Adrenal gland (tissue), 12 donors: ENCODE measurements around the gene CAMTA1. TPM values are rescaled to one million over a fixed set of nuclear protein-coding genes. Genes with fewer than 3 reads are reported as not detected.

Source experiments
- DNase-seq, 7 donors: peaks; one replicate each; pipeline ENCODE4 v3.0.0-alpha.2; 2019 to 2020
- H3K27ac ChIP-seq, 5 donors: fragments of 200-600 bp; sonication (generic) in 4 of 5; 1 replicate in 3 of 5; 2 replicates in 2 of 5; pipeline versions ENCODE4 v1.5.1 to v1.8.0; 2016 to 2020; ENCODE audit warnings: mild to moderate bottlenecking in 1 of 5
- H3K27me3 ChIP-seq: fragments of 200-600 bp; 2 replicates; pipeline ENCODE4 v1.8.0; 2021
- H3K36me3 ChIP-seq, 2 donors: fragments of 200-600 bp; replicated peaks in 1 of 2; 1 replicate in 1 of 2; 2 replicates in 1 of 2; pipeline versions ENCODE4 v1.5.1 to v1.8.0; 2018 to 2022
- H3K4me1 ChIP-seq, 2 donors: fragments of 200-600 bp; replicated peaks in 1 of 2; 1 replicate in 1 of 2; 2 replicates in 1 of 2; pipeline versions ENCODE4 v1.5.1 to v1.8.0; 2018 to 2021
- H3K4me3 ChIP-seq, 4 donors: fragments of 200-600 bp; sonication (generic) in 3 of 4; one replicate each; pipeline ENCODE4 v1.5.1; 2016 to 2018
- H3K9me3 ChIP-seq, 3 donors: fragments of 200-600 bp; sonication (generic) in 1 of 3; replicated peaks in 1 of 3; 1 replicate in 2 of 3; 2 replicates in 1 of 3; pipeline versions ENCODE4 v1.5.1 to v1.8.0; 2016 to 2021
- POLR2A ChIP-seq, 2 donors: fragments of 450-650 bp; IDR thresholded peaks; one replicate each; pipeline ENCODE4 v1.6.1; 2017; ENCODE audit warnings: antibody characterized with exemption in 2 of 2, mild to moderate bottlenecking in 2 of 2, moderate library complexity in 1 of 2
- WGBS, 4 donors: extraction: QIAGEN DNeasy Blood & Tissue Kit in 2 of 4; methylation state at CpG; one replicate each; pipeline versions ENCODE4 v1.1.5 to v1.1.7; 2013 to 2017; 5-methylcytosine and 5-hydroxymethylcytosine counted together
- intact Hi-C, 2 donors: fragments of 100-400 bp; cut with DNase I; formaldehyde crosslinking; loops; one replicate each; pipeline versions ENCODE4 v1.14.1 to v1.15.0; 2022 to 2023
- polyA plus RNA-seq, 3 donors: library from polyadenylated mRNA; stranded (reverse); fragments of 200-250 nt in 2 of 3; fragments of 350-450 nt in 1 of 3; fragmentation: Illumina TruSeq in 1 of 3; extraction: RNeasy Lipid Tissue Mini Kit (QIAGEN cat#74804) in 1 of 3; gene quantifications; one replicate each; pipeline ENCODE4 v1.2.3, GENCODE V29; 2013 to 2014
- total RNA-seq, 9 donors: library from RNA; depleted of rRNA in 4 of 9; stranded (reverse); fragments of >200 nt in 4 of 9; fragments of 120-200 nt in 1 of 9; fragmentation: NEBNext Ultra II Directional in 1 of 9; extraction: Animal tissue kit (Norgen Biotek cat#: 25700) in 1 of 9; gene quantifications; one replicate each; pipeline versions ENCODE4 v1.1.0 to v1.2.4, GENCODE V29; 2013 to 2023
- TF ChIP-seq, protein P1 (sequence below), 6 experiments: fragments of 450-650 bp in 4 of 6; fragments of 200-600 bp in 2 of 6; sonication (generic) in 1 of 6; IDR thresholded peaks; 1 replicate in 5 of 6; 2 replicates in 1 of 6; pipeline versions ENCODE4 v1.5.1 to v1.8.0; 2016 to 2021; ENCODE audit warnings: antibody characterized with exemption in 6 of 6, mild to moderate bottlenecking in 2 of 6, moderate library complexity in 1 of 6
- donor health status: healthy with polysubstance abuse.
- donor health status: Bipolar disorder and iron deficiency.
- donor health status: DM: yes; HTN: yes; CAD: no.
- donor health status: DM: no; HTN: no; CAD: no.
- donor health status: DM: no; HTN: no; CAD: no.
- donor health status: DM: yes; HTN: yes; CAD: no.

CAMTA1 gene
- total and polyA plus RNA-seq, 12 donors: 62.9 to 141 (median 96.9) TPM

DNA sequence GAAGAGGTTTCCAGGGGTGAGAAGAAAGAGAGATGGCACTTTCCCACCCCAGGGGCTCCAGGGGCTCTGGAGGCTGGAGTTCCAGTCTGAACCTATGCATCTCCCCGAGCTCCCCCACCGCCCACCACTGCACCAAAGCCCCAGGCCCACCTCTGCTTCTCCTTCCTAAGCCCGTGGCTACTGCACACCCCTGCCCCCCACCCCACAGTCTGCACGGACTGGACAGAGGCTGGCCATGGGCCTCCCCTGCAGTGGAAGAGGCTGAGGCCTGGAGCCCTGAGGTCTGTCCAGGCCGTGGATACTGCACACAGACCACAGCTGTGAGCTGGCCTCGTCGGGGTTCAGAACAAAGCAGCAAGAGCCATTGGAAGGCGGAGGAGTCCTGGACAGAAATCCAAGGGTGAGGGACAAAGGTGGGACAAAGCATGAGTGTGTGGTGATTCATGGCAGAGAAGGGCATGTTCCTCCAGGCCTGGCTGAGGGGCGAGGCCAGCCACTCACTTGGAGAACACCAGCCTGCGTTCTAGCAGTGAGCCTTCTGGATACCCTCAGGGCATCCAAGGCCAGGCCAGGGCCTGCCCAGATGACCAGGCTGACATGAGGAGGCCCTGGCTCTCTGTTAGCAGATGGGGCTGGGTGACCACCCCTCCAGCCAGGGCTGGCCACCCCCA lies 741.1 kb downstream of the CAMTA1 start:
- no peak overlapping the region for H3K27ac ChIP-seq
- 81 to 97% (median 88%) methylated on average over 4 to 10 of the region's 10 CpGs for WGBS, 4 donors
- H3K36me3 ChIP-seq: no peaks in the 10 kb centered on the region
- H3K4me3 ChIP-seq: no peak overlapping the region
- no peaks in the 10 kb centered on the region for H3K4me1 ChIP-seq
- TF ChIP-seq, protein P1, sequence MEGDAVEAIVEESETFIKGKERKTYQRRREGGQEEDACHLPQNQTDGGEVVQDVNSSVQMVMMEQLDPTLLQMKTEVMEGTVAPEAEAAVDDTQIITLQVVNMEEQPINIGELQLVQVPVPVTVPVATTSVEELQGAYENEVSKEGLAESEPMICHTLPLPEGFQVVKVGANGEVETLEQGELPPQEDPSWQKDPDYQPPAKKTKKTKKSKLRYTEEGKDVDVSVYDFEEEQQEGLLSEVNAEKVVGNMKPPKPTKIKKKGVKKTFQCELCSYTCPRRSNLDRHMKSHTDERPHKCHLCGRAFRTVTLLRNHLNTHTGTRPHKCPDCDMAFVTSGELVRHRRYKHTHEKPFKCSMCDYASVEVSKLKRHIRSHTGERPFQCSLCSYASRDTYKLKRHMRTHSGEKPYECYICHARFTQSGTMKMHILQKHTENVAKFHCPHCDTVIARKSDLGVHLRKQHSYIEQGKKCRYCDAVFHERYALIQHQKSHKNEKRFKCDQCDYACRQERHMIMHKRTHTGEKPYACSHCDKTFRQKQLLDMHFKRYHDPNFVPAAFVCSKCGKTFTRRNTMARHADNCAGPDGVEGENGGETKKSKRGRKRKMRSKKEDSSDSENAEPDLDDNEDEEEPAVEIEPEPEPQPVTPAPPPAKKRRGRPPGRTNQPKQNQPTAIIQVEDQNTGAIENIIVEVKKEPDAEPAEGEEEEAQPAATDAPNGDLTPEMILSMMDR (IDR thresholded peaks at IDR 0.05): no peak
- TF ChIP-seq POLR2A (IDR thresholded peaks at IDR 0.05): no peak
- no peaks in the 10 kb centered on the region for H3K27me3 ChIP-seq
- H3K9me3 ChIP-seq: no peaks in the 10 kb centered on the region
- intact Hi-C loops: no loop called here
- DNase-seq: no peak

DNA sequence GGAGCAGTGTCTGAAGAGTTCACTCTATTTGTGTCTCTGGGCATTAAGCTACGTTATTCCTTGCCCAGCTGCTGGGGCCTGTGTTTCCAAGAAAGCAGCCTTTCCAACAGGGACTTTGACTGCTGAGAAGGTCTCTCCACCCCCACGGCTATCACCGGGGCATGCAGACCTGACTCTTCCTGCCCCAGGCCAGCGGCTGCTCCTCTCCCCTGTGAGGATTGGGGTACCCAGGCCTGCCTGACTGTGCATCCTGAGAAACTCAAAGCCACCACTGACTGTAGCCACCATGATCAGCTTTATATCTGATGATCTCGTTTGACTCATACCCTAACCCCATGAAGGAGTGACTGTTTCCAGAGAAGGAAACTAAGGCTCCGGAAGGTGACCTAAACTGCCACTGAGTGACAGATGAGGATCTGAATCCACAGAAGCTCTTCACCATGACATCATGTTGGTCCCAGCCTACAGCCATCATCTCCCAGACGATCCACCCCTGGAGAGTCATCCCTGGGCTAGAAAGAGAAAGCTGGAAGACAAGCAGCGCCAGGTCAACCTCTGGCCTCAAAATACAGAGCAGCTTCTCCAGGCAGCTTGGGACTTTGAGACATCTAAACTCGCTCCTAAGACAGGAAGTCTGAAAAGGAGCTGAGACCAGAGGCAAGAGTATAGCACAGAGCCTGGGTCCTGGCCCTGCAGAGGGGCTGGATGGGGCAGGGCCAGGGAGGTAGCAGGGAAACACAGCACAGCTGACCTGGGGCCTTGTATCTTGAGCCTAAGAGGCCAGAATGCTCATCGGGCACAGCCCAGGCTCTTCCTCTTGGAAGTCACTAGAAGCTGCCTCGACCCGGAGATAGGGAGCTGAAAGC lies 741.8 kb downstream of the CAMTA1 start:
- no peaks in the 10 kb centered on the region for H3K4me1 ChIP-seq
- TF ChIP-seq, protein P1 (IDR thresholded peaks at IDR 0.05): no peak
- no peak for TF ChIP-seq POLR2A (IDR thresholded peaks at IDR 0.05)
- DNase-seq: no peak
- H3K36me3 ChIP-seq: no peaks in the 10 kb centered on the region
- intact Hi-C loops: no loop called here
- no peaks in the 10 kb centered on the region for H3K9me3 ChIP-seq
- no peak overlapping the region for H3K4me3 ChIP-seq
- H3K27ac ChIP-seq: no peak overlapping the region
- WGBS, 4 donors: 88 to 90% (median 89%) methylated on average over 7 to 12 of the region's 12 CpGs
- H3K27me3 ChIP-seq: no peaks in the 10 kb centered on the region

DNA sequence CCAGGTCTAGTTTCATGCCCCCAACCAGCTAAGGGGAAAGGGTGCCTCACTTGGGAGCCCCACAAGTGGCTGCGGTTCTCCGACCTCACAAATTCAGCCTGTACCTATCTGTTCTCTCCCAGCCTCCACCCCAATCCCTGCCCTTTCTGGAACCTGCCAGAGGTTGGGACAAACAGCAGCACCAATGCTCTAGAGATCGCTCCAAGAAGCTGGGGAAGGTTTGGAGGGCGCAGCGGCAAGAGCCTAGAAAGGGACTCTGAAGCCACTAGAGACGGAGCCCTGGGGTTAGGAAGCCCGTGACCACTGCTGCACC lies 742.4 kb downstream of the CAMTA1 start:
- Histone ChIP-seq H3K9me3 (no peaks in the 10 kb centered on the region), H3K4me1 (no peaks in the 10 kb centered on the region), H3K4me3 (no peak overlapping the region), H3K36me3 (no peaks in the 10 kb centered on the region), H3K27ac (no peak overlapping the region), H3K27me3 (no peaks in the 10 kb centered on the region)
- no peak for DNase-seq
- no peak for TF ChIP-seq POLR2A (IDR thresholded peaks at IDR 0.05)
- TF ChIP-seq, protein P1 (IDR thresholded peaks at IDR 0.05): no peak
- WGBS, 4 donors: 96 to 99% (median 97%) methylated on average over 7 of the region's 7 CpGs
- intact Hi-C loops: no loop called here

DNA sequence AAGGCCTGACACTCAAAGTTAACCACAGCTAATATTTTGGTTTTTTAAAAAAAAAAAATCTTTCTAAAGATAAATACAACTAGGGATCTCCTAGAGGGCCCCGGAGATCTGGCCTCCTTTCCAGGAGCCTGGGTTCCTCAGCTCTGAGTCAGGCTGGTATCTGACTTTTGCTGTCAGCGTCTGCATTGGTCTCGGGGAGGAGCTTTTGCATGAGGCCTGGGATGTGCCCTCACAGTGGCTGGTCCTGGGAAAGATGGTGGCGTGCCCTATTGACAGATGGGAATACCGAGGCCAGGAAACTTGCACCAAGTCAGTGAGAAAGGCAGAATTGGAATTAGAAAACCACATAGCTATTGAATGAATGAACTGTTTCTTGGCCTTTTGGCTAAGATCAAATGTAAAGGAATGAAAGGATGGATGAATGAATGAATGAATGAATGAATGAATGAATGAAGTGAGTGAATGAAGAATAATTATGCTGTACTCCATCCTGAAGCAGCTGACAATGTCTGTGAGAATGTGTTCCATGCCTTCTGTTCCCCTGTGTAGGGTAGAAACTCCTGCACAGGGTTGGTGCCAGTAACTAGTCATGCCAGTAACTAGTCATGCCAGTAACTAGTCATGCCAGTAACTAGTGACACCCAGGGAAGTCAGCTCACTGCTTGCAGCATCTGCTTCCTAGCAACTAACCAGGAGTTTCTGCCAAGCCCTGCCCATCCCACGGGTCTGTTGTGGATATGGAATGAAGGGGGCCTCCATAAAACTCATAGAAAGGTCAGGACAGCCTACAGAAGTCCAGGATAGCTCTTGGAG lies 743.3 kb downstream of the CAMTA1 start:
- TF ChIP-seq, protein P1 (IDR thresholded peaks at IDR 0.05): no peak
- TF ChIP-seq POLR2A (IDR thresholded peaks at IDR 0.05): no peak
- H3K4me1 ChIP-seq: no peaks in the 10 kb centered on the region
- no peaks in the 10 kb centered on the region for H3K36me3 ChIP-seq
- no peaks in the 10 kb centered on the region for H3K9me3 ChIP-seq
- DNase-seq: no peak
- H3K4me3 ChIP-seq: no peak overlapping the region
- H3K27ac ChIP-seq: no peak overlapping the region
- H3K27me3 ChIP-seq: no peaks in the 10 kb centered on the region
- 80 to 88% (median 87%) methylated on average over 6 of the region's 6 CpGs for WGBS, 4 donors
- intact Hi-C loops: no loop called here
